Measurements from ENCODE around the gene PIH1D2. TPM values are rescaled to one million over a fixed set of nuclear protein-coding genes. Genes with fewer than 3 reads are reported as not detected.
"Not testable (repeated sequence)": the region's sequence is repeated elsewhere in the genome, so short reads cannot be mapped to it uniquely, and the experiment has no call there.

Gene PIH1D2
- total and polyA plus RNA-seq, 7 donors = 0.49 to 3.0 (median 1.2) TPM

DNA sequence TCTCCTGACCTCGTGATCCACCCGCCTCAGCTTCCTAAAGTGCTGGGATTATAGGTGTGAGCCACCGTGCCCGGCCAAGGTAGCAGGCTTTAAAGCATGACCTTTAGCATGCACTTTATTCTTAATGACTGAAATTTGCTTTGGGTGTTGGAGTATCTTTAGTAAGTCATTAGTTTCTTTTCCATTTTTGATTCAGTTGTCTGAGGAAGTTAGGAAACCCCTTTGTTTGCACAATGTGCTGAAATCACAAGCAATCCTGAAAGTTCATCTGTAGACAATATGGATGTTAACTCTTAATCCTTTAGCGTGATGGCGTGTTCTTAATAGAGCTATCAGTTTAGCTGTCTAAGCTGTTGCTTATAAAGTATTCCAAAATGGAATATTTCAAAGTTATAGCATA is 29.6 kb upstream of the PIH1D2 start:
- no peak overlapping the region for H3K4me3 ChIP-seq
- H3K27ac ChIP-seq = no peak overlapping the region
- H3K9me3 ChIP-seq = no peaks in the 10 kb centered on the region
- 81 to 93% (median 92%) methylated on average over 6 of the region's 6 CpGs for WGBS, 3 donors
- intact Hi-C loops (cut with DNase I) = no loop called here
- ATAC-seq = no peak
- H3K36me3 ChIP-seq (ENCODE audit: insufficient read depth in 1 of 2, low read depth in 1 of 2) = peaks cover 0 to 13% of the 10 kb centered on the region in 2 donors
- H3K4me1 ChIP-seq = peaks cover 26% of the 10 kb centered on the region
- TF ChIP-seq CTCF (IDR thresholded peaks at IDR 0.05) = no peak
- DNase-seq = no peak
- no peaks in the 10 kb centered on the region for H3K27me3 ChIP-seq (ENCODE audit: insufficient read depth in 3 of 3, low read length in 2 of 3)

GRCh38 chr11:112100462-112100861 is 26.6 kb upstream of the PIH1D2 start:
- no peak for TF ChIP-seq CTCF (IDR thresholded peaks at IDR 0.05)
- intact Hi-C loops (cut with DNase I) = no loop called here
- peak overlapping the region; percentile 16 for H3K4me3 ChIP-seq
- WGBS, 3 donors = 21 to 43% (median 34%) methylated on average over 2 of the region's 2 CpGs
- peaks cover 5 to 30% of the 10 kb centered on the region in 2 donors for H3K36me3 ChIP-seq (ENCODE audit: insufficient read depth in 1 of 2, low read depth in 1 of 2)
- peaks cover 26% of the 10 kb centered on the region for H3K4me1 ChIP-seq
- no peak for DNase-seq
- ATAC-seq = peak; percentile 46 to 70 (median 60)
- peak overlapping the region; percentile 72 for H3K27ac ChIP-seq
- H3K27me3 ChIP-seq (ENCODE audit: insufficient read depth in 3 of 3, low read length in 2 of 3) = no peaks in the 10 kb centered on the region
- no peaks in the 10 kb centered on the region for H3K9me3 ChIP-seq

GRCh38 chr11:112097734-112098528 is 24.1 kb upstream of the PIH1D2 start:
- no peaks in the 10 kb centered on the region for H3K9me3 ChIP-seq
- 82 to 88% (median 87%) methylated on average over 9 to 11 of the region's 11 CpGs for WGBS, 3 donors
- intact Hi-C loops (cut with DNase I) = no loop called here
- peaks cover 26% of the 10 kb centered on the region for H3K4me1 ChIP-seq
- ATAC-seq (no peak), DNase-seq (no peak)
- TF ChIP-seq CTCF (IDR thresholded peaks at IDR 0.05) = no peak
- peak overlapping the region; percentile 36 for H3K27ac ChIP-seq
- H3K27me3 ChIP-seq (ENCODE audit: insufficient read depth in 3 of 3, low read length in 2 of 3) = no peaks in the 10 kb centered on the region
- peaks cover 10 to 55% of the 10 kb centered on the region in 2 donors for H3K36me3 ChIP-seq (ENCODE audit: insufficient read depth in 1 of 2, low read depth in 1 of 2)
- no peak overlapping the region for H3K4me3 ChIP-seq

DNA sequence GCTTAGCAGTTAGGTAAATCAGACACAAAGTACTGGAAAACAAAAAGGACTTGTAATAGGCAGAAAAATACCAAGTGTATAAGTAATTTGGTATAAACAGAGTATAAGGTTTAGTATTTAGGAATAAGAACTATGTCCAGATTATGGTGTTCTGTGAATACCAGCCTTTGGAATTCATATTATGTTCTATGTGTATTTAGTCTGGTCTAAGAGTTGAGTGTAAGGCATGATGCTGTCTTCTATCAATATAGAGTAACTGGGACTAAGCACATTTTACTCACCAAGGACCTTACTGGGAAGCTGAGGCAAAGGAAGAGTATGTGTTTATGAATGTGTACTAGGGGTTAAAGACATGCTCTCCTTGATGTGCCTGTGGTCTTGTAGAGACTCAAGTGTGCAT is 22.4 kb upstream of the PIH1D2 start:
- no peak for TF ChIP-seq CTCF (IDR thresholded peaks at IDR 0.05)
- no peak for DNase-seq
- no peak overlapping the region for H3K27ac ChIP-seq
- H3K9me3 ChIP-seq = no peaks in the 10 kb centered on the region
- no peaks in the 10 kb centered on the region for H3K27me3 ChIP-seq (ENCODE audit: insufficient read depth in 3 of 3, low read length in 2 of 3)
- peaks cover 29% of the 10 kb centered on the region for H3K4me1 ChIP-seq
- H3K36me3 ChIP-seq (ENCODE audit: insufficient read depth in 1 of 2, low read depth in 1 of 2) = peaks cover 17 to 73% of the 10 kb centered on the region in 2 donors
- no peak for ATAC-seq
- intact Hi-C loops (cut with DNase I) = no loop called here
- H3K4me3 ChIP-seq = no peak overlapping the region

GRCh38 chr11:112095302-112095701 is 21.5 kb upstream of the PIH1D2 start:
- DNase-seq; H3K9me3 ChIP-seq; H3K27ac ChIP-seq; intact Hi-C loops (cut with DNase I); H3K4me3 ChIP-seq; ATAC-seq; H3K27me3 ChIP-seq (ENCODE audit: insufficient read depth in 3 of 3, low read length in 2 of 3): not testable (repeated sequence)
- H3K4me1 ChIP-seq = peaks cover 21% of the 10 kb centered on the region
- 94 to 98% (median 96%) methylated on average over 2 of the region's 2 CpGs for WGBS, 3 donors
- H3K36me3 ChIP-seq (ENCODE audit: insufficient read depth in 1 of 2, low read depth in 1 of 2) = peaks cover 17 to 82% of the 10 kb centered on the region in 2 donors
